Stimulated activated CD8-positive, alpha-beta memory T cell treated with anti-CD3 and anti-CD28 coated beads, Interleukin-15, amount 100 ng/mL, for 4 hours (primary cell): Measurements from ENCODE around the gene COL6A5.
"Not testable (repeated sequence)": the region's sequence is repeated elsewhere in the genome, so short reads cannot be mapped to it uniquely, and the experiment has no call there.

ENCODE experiments used
- DNase-seq, 2 donors: peaks; one replicate each; pipeline ENCODE4 v3.0.0-alpha.2; 2020; ENCODE audit warnings: low read depth in 2 of 2

COL6A5 gene

DNA sequence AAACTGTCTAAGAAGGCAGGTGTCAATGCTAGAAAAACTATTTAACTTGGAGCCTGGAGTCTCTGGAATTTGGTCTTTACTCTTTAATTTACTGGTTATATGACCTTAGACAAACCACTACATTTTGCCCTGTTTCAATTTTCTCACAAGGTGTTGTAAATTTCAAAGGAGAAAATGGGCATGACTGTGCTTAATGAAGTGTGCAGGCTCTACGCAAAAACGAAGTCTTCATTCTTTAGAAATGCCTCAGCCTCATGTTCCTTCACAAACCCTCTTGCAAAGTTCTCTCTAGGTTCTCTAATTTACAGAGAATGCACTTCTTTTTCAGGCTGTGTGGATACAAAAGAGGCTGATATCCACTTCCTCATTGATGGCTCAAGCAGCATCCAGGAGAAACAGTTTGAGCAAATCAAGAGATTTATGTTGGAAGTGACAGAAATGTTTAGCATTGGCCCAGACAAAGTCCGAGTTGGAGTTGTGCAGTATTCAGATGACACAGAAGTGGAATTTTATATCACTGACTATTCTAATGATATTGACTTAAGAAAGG lies 39.1 kb downstream of the COL6A5 start:
- no peak for DNase-seq

DNA sequence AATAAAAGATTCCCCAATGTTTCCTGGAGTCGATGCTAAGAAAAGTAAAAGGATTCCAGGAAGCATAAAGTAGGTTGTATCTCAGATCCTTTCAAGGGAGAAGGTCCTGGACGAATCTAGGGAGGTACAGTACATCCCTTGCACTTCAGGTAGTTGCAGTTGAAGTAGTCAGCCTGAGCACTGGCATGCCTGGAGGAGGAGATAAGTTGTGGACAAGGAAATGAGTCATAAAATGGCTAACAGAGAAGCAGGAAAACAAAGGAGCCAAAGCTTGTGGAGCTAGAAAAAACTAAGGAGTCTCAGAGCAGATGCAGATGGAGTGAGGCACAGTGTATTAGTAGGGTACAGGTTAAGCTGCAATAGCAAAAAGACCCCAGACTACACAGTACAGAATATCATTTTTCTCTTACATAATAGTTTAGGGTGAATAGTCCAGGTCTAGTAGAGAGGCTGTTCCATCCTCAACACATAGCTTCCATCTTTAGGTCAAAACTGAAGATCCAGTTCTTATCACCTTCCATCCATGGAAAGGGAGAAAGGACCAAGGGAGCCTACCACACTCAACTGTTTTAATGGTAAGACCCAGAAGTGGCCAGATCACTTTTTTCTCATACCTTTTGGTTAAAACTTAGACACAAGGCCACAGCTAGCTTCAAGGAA lies 41.3 kb downstream of the COL6A5 start:
- no peak for DNase-seq

DNA sequence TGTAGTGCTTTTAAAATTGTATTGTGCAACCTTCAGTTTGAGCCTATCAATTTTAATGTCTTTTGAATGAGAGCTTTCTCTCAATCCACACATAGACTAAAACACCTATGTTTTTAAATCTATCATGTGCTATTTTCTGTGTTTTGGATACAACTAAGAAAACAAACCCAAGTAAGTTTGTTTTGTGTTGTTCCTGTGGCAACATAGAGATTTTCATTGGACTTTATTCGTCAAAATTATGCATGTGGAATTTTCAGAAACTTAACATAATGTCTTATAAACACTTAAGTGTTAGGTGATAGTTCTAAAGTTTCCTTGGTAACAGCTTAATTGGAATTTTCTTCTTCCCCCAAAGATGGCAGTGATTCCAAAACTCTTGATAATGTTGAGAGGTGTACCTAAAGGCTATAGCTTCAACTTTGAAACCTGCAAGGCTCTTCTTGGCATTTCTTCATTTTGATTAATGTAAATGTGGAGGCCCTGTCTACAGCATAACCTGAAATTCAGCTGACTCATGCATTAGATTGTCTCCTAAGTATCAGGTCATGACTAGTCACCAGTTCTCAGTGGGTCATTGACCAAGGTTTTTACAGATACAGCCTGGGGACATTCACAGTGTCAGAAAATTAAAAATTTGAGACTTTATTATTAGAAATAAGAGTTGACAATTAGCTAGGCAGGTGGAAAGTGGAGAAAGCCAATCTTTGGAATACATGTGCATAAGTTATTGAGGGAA lies 44.4 kb downstream of the COL6A5 start:
- DNase-seq, result no peak

DNA sequence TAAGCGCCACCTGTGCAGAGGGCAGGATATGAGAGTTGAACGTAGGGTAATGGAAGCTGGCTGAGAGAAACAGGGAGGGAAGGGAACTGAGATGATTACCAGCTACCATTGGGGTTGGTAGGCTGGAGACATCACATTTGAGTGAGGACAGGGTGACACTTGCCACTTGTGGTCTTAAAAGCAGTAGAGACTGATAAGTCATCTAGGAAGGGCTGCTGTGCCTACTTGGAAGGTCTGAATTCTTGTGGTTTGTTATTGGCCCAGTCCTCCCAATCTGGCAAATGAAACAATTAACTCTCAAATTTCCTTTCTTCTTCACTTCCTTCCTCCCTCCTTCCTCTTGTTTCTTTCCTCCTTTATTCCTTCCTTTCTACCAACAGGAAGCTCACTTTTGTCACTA lies 46.8 kb downstream of the COL6A5 start:
- no peak for DNase-seq

DNA sequence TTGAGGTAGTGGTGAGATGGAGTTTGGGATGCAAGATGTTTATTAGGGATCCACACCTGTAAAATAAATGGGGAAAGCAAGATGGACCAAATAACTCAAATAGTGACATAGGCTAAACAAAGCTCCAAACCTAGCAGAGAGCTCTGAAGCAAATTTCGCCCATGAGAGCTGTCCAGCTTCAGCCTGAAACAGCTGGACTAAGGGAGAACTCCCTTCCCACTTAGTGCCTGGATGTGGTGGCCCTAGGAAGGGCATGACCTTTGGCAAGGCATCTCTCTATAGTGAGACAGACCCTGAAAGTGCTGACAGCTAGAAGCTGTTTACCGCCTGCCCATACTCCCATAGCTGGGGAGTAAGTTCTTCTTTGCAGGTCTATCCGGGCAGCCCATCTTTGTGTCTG lies 48.1 kb downstream of the COL6A5 start:
- DNase-seq, result no peak

DNA sequence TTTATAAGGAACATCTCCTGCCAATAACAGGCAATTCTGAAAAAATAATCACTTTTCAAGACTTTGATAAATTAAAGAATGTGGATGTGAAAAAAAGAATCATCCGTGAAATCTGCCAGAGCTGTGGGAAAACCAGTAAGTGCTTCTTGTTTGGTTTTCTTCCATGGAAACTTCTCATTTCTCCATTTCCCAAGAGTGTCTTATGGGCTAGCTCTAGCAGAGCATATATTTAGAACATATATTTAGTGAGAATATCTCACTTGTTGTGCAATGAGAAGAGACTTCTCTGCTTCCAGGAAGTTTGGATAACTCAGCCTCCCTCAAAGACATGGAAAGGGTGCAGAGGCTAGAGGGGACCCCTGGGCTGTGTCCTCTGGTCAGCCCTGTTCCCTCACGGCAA lies 49.9 kb downstream of the COL6A5 start:
- no peak for DNase-seq

DNA sequence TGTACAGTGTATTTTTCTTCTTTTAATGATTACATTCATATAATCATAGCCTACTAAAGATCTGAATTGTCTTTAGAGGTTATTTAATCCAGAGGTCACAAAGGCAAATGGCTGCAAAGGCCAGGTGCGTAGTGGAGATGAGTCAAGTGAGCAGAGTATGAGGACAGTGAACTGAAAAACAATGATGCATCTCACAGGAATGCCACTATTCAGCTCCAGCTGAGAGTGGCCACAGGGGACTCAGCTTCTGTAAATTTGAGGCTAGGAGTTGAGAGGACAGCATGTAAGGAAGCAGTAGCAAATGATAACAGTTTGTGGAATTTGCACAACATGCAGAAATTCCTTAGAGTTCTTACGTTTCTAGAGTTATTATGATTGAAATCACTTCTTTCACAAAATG lies 50.4 kb downstream of the COL6A5 start:
- DNase-seq, result no peak

DNA sequence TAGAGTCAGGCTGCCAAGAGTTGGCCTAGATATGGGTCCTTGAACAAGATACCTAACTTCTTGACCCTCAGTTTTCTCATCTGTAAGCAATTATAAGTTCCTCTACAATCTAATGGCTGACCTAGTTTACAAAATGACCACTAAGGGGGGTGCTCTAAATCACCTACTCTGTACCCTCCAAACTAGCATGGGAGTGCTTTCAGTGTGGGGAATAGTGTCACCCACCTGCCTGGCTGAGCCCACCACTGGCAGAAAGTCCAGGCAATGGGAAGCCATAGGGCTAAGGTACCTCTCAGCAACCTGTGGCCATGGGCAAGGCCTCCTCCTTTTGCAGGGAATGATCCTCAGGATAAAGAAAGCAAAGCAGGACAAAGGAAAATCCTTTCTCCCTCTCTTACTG lies 58.9 kb downstream of the COL6A5 start:
- no peak for DNase-seq

DNA sequence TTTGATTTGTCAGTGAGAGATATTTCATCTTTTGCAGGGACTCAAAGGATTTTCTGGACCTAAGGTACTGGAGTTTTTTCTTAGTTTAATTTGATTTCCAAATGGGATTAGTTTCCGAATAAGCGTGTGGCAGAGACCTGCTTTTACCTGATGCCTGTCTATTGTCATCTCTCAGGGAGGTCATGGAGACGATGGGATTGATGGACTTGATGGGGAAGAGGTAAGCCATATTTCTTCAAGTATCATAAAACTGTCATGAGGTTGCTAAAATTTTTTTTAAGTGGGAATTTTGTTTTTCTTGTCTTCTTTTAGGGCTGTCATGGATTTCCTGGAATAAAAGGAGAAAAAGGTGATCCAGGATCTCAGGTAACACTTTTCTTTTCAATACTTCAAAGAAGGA lies 60.5 kb downstream of the COL6A5 start:
- no peak for DNase-seq

DNA sequence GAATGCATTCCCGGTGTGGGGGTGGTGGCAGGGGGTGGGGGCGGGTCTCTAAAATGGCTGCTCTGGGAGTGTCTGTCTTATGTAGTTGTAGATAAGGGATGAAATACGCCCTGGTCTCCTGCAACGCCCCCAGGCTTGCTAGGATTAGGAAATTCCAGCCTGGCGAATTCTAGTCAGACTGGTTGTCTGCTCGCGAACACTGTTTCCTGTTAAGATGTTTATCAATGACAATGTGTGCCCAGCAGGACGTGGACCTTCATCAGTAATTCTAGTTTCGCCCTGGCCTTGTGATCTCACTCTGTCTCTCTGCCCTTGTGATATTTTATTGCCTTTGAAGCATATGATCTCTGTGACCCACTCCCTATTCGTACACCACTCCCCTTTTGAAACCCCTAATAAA lies 62.8 kb downstream of the COL6A5 start:
- DNase-seq, result not testable (repeated sequence)

DNA sequence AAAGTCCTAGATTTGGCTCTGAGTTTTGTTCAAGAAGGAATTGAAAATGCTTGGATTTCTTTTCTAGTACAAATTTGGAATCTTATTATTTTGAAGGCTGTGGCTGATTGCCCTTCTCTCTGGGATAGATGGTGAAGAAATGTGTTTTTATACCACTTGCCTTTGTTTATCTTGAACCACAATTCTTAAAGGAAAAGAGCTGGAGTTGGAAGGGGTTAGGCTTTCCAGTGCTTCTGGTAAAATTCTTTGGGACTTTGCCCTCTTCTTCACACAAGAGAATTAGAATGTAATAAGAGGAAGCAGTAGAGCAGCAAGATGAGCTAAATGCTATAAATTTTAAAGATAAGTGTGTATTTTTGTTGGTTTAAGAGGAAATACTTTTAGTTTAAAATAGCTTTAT lies 65.8 kb downstream of the COL6A5 start:
- DNase-seq, result no peak

DNA sequence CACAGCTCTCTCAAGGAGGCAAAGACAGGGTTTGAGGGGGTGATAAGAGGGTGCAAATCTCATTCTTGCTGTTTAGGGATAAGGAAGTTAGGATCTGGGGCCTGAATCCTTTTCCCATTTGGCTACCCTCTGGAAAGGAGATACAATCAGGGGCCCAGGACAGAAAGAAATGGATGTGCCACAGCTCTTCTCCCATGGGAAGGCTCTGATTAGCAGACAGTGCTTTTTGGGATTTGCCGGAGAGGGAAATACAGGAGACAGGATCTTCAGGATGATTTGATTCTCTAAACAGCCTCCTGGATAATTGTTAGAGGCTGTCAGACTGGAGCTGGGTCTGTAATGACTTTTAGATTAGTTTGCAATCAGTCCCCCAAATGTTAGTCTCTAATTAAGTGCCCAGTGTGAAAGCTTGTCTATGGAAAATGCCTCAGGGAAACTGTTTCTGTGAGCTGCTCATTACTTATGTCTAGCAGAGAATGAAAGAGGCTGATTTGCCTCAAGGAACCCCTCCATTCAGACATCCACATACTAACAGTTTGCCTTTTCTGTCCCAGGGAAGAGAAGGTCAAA lies 67.6 kb downstream of the COL6A5 start:
- no peak for DNase-seq

DNA sequence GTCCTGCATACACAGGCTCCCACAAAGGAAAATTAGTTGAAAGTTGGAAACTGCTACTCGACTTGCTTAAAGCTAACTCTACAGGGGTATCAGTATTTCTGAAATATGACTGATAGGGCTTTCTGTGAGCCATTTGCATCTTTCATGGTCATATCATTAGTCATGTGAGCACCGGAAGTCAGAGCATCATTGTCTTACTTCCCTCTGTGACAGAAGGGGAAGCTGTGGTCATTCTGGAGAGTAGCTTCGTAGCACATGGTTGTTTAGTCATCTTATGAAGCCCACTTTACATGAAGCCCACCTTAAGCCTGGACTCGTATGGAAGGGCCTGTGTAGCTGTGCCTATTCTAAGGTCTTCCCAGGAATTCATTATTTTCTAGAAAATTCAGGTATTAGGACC lies 69.0 kb downstream of the COL6A5 start:
- no peak for DNase-seq

DNA sequence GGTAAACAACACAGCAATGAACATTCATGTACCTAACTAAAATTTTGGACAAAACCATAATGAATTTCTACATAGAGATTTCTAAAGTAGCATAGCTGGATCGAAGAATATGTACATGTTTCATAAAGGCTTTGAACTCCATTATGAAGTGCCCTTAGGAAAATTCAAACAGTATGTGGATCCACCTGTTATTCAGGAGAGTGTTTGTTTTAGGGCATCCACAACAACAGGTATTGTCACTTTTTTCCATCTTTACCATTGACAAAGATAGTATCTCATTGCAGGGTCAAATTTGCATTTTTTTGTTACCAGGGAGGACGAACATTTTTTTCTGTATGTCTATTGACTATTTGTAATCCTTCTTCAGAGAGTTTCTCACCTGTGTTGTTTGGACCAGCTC lies 75.0 kb downstream of the COL6A5 start:
- no peak for DNase-seq

DNA sequence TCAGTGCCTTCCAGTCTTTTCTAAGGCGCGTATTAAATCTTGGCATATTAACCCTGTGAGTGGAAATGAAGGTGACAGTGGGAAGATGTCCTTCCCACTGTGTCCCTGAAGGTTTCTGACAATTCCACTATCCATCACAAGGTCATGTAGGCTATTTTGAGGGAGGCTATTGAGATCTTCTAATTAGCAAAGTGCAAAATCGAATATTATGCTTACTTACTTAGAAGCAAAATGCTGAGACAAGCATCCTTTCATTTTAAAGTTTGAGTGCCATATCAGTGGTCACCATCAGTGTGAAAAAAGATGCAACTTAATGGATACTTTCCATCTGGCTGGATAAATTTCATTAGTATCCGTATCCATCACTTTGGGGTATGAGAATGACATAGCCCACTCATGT lies 77.6 kb downstream of the COL6A5 start:
- no peak for DNase-seq

DNA sequence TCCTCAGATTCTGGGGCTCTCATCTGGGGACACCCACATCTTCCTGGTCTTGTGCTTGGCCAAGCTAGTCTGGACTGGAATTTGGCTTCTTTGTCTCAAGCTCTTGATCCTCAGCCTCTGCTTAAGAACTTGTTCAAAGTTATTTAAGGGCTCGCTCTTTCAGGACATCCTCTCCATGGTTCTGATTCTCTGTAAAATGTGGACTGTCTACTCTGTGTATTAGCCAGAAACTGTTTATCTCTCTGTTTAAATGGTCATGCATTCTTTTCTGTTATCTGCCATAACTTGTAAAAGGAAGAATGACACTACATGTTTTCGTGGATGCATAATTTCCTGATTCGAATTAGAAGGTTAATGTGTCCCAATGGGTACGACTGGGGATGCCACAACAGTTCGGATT lies 79.4 kb downstream of the COL6A5 start:
- DNase-seq, result no peak

DNA sequence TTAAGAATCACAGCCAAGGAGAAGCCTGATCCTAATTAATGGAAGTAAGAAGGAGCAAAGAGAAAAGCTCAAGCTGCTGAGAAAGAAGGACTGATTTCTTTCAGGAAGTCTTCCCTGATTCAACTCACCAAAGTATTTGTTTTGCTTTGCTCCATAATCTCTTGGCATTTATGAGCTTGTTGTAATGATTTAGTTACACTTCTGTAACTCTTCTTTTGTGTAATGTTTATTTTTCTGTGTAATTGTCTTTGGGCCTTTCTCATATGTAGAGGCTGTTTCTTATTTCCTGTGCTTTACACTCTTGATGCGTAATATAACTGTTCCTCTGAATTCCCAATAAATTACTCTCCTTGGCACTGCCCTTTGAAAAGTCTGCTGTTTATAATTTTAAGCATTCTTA lies 80.0 kb downstream of the COL6A5 start:
- DNase-seq, result no peak

DNA sequence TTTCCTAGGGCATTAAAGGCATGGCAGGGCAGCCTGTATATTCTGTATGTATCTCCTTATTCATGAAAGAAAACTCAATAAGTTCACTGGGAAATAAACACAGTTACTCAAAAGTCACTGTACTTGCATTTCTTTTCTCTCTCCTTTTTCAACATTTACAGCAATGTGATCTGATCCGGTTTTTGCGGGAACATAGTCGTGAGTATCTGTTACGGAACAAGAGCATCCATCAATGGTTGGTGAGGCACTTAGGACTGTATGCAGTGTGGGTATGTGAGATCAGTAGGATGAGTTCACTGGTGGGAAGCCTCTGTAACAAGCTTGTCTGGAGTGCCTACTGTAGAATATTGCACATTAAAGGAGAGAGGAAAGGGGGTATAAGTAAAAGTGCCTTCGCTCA lies 80.7 kb downstream of the COL6A5 start:
- DNase-seq, result no peak

DNA sequence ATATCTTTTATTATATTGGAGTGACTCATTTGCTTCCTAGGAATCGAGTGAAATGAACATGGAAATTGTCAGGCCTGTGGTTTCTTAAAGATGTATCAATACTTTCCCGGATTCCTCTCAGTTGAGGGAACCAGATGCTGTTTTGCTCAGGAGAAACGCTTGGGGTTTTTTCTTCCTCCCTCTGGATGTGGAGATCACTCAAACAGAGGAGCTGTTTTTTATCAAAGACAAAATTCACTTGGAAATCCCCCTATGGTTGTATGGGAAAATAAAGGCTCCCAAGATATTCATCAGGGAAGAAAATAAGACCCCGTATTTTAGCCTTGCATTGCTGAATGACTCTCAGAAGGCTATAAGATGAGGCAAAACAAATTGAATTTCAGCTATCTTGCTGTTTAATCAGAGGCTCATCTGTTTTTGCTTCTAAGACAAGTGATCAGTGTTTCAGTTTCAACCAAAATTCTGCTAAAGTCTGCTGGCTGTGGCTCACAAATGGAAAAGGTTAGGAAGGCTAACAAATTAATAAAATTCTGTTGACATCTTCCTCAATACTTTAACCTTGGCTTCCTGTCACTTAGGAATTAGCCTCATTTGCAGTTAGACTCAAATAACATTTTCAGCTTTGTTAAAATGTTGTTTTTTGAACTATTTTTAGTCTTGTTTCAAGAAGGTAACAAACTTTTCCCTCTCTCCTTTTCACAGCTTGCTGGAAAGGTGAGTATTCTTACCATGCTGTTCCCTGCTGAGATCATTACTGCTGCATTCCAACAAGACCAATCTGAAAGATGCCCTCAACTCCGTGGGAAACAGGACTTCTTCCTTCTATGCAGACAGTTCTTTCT lies 83.6 kb downstream of the COL6A5 start:
- DNase-seq, result no peak

DNA sequence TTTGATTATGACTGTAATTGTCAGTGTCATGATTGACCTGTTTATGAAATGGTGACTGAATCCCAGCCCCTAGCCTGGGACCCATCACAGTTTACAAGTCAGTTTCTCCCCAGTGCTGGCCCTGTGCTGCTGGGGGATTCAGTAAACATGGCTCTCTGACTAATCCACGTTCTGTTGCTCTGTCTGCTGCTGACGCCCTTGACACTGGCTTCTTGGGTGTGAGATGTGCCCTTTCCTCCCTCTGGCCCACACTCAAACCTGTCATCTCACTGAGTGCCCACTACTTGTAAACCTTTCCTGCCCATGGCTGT lies 84.2 kb downstream of the COL6A5 start:
- no peak for DNase-seq

DNA sequence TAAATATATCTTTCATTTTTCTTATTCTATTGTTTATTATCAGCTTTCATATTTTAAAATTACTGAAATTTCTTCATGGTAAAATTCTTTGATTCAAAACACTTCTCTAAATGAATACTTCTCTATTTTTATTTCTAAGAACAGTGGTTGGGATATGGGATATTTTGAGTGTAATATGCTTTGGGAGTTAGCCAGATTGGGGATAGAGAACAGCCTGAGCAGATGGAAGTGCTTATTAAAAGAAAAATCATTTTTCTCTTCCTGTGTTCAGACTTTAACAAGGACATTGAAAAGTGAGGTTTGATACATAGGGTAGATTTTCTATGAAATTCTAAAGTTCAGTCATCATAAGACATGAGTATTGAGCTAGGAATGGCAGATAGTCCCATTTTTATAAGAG lies 84.8 kb downstream of the COL6A5 start:
- DNase-seq, result no peak

DNA sequence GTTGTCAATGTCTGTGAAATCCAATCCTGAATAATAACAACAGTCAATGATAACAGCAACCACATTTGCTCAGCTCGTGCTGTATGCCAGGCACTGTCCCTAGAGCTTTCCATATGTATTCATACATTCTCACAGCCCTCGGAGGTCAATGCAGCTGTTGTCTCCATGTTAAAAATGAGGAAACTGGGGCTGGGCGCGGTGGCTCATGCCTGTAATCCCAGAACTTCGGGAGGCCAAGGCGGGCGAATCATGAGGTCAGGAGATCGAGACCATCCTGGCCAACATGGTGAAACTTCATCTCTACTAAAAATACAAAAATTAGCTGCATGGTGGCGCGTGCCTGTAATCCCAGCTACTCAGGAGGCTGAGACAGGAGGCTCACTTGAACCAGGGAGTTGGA lies 86.6 kb downstream of the COL6A5 start:
- DNase-seq, result not testable (repeated sequence)
